Mesothelial cell of epicardium (in vitro differentiated cells): ENCODE data around the gene RAB44. TPM values are rescaled to one million over a fixed set of nuclear protein-coding genes. Genes with fewer than 3 reads are reported as not detected.

Experiments
- DNase-seq, 2 experiments: peaks; one replicate each; pipeline ENCODE4 v3.0.0; 2021; ENCODE audit warnings: low spot score in 2 of 2; ENCODE audit not compliant: unreplicated experiment in 2 of 2
- H3K27ac Mint-ChIP-seq: 2 replicates; pipeline ENCODE4 v1.8.0; 2021; ENCODE audit warnings: mixed read lengths
- H3K27me3 Mint-ChIP-seq: 2 replicates; pipeline ENCODE4 v1.8.0; 2021; ENCODE audit warnings: low read depth, mixed read lengths
- H3K36me3 Mint-ChIP-seq: 2 replicates; pipeline ENCODE4 v1.8.0; 2021; ENCODE audit warnings: mixed read lengths
- H3K4me1 Mint-ChIP-seq: 2 replicates; pipeline ENCODE4 v1.8.0; 2021; ENCODE audit warnings: mixed read lengths
- H3K4me3 Mint-ChIP-seq: 2 replicates; pipeline ENCODE4 v1.8.0; 2021; ENCODE audit warnings: mild to moderate bottlenecking, moderate library complexity, mixed read lengths
- H3K9me3 Mint-ChIP-seq: 2 replicates; pipeline ENCODE4 v1.8.0; 2021; ENCODE audit warnings: mixed read lengths
- total RNA-seq: library from RNA; stranded (reverse); gene quantifications from 3 replicates; pipeline ENCODE4 v1.2.1, GENCODE V29; 2021
- TF ChIP-seq, protein P1 (sequence below): fragments of 200-600 bp; sonication (generic); IDR thresholded peaks from one replicate; pipeline ENCODE4 v1.5.0; 2021; ENCODE audit warnings: antibody characterized with exemption; ENCODE audit not compliant: unreplicated experiment

RAB44 gene
- total RNA-seq, 1 donor from 2014 or later, result 0.07 TPM

DNA sequence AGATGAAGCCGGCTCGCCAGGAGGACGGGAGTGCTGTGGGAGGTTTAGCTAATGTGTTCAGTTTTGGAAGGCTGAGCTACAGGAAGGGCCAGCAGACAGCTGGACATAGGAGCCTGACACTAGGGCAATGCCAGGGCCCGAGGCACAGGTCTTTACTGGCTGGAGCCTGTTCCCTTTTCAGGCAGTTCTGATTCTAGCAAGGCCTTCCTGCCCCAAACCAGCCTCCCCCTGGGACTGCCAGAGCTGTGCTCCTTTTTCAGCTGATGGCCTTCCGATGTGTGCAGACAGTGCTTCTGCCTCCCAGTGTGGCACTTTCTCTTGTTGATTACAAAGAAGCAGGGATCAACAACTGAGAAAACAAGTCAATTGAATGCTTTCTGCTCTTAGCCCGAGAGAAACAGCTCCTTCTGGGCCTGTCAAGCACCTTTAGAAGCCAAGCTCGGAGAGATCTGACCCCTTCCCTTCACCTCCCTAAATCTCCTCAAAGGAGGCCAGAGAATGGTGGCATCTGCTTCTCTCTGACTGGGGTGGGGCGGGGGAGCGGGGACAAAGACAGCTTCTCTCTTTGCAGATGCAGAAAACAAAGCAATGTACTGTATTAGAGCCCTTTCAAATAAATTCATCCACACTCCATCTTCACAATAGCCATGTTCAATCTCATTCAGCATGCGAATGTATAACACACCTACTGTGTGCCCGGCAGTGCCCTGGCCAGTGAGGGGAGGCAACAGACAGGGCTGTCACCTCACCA is 63.2 kb downstream of the RAB44 start:
- TF ChIP-seq, protein P1, sequence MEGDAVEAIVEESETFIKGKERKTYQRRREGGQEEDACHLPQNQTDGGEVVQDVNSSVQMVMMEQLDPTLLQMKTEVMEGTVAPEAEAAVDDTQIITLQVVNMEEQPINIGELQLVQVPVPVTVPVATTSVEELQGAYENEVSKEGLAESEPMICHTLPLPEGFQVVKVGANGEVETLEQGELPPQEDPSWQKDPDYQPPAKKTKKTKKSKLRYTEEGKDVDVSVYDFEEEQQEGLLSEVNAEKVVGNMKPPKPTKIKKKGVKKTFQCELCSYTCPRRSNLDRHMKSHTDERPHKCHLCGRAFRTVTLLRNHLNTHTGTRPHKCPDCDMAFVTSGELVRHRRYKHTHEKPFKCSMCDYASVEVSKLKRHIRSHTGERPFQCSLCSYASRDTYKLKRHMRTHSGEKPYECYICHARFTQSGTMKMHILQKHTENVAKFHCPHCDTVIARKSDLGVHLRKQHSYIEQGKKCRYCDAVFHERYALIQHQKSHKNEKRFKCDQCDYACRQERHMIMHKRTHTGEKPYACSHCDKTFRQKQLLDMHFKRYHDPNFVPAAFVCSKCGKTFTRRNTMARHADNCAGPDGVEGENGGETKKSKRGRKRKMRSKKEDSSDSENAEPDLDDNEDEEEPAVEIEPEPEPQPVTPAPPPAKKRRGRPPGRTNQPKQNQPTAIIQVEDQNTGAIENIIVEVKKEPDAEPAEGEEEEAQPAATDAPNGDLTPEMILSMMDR, result no peak

DNA sequence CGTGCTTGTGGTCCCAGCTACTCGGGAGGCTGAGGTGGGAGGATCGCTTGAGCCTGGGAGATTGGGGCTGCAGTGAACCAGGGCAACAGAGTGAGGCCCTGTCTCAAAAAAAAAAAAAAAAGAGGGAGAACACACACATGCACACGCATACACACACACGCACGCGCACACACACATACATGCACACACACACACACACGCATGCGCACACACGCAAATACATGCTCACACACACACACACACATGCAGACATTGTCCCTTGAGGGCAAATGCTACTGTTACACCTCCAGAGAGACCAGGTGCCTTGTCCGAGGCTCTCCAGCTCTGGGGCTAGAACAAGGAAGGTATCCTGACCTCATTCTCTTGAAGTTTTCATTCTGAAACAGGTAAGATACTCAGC is 64.5 kb downstream of the RAB44 start:
- no peak overlapping the region for H3K4me3 Mint-ChIP-seq
- DNase-seq, result no peak
- TF ChIP-seq, protein P1, result no peak
- H3K27ac Mint-ChIP-seq, result no peak overlapping the region
- H3K36me3 Mint-ChIP-seq, result no peaks in the 10 kb centered on the region
- peaks cover 5% of the 10 kb centered on the region for H3K27me3 Mint-ChIP-seq
- peaks cover 6% of the 10 kb centered on the region for H3K4me1 Mint-ChIP-seq
- H3K9me3 Mint-ChIP-seq, result no peaks in the 10 kb centered on the region

More for the DNA sequence above, 63.2 kb downstream of the RAB44 start:
- Mint-ChIP-seq H3K4me3 (no peak overlapping the region), H3K9me3 (no peaks in the 10 kb centered on the region), H3K36me3 (no peaks in the 10 kb centered on the region), H3K4me1 (peaks cover 8% of the 10 kb centered on the region), H3K27me3 (peaks cover 5% of the 10 kb centered on the region), H3K27ac (no peak overlapping the region)
- DNase-seq, result no peak

DNA sequence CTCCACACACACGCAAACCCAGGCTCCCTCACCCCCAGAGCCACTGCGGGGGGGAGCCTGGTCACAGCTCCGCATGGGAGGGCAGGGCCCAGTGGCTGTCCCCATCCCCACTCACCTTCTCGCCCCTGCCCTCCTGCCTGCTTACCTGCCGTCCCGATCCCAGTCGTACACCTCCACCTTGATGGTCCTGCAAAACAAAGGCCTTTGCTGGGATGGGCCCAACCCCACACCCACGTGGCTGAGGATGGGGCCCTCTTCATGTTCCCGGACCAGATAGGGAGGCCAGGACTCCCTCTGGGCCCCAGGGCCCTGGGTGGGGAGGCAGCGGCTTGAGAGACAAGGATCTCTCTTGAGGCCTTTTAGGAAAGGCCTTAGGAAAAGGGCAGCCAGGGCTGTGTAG is 67.6 kb downstream of the RAB44 start:
- TF ChIP-seq, protein P1, result no peak
- no peak overlapping the region for H3K4me3 Mint-ChIP-seq
- H3K27me3 Mint-ChIP-seq, result no peaks in the 10 kb centered on the region
- H3K36me3 Mint-ChIP-seq, result no peaks in the 10 kb centered on the region
- DNase-seq, result no peak
- H3K27ac Mint-ChIP-seq, result no peak overlapping the region
- peaks cover 3% of the 10 kb centered on the region for H3K4me1 Mint-ChIP-seq
- no peaks in the 10 kb centered on the region for H3K9me3 Mint-ChIP-seq

DNA sequence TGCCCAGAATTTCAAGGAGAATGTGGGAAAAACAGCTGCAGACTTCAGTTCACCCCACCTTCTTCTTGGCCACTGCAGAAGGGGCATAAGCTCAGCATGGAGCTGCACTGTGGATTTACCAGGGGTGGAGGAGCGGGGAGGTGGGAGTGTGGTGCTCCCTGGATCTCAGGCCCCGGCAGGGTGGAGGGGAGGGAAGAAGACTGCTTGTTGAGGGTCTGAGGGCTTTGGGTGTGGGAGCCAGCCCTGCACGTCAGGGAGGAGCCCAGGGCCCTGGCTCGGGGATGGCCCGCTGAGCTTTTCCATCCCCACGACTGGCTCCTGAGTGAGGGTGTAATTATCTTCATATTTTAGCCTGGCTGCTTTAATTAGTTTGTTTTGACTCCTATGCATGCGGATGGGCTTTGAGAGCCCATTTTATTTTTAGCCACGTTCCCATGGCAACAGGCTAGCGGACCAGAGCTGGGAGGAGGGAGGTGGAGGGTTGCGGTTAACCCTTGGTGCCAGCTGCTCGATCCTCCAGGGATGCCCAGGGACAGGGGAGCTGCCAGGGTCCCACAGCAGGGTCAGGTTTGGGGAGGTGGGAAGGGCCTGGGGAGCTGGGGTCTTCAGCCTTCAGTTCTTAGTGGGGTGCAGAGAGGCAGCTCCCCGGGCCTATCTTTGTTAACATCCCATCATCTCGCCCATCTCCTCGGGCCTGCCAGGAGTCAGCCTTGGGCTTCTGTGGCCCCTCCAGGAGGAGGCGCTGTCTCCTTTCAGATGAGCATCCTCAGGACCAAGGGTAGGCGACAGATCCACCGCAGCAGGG is 68.2 kb downstream of the RAB44 start:
- peak; percentile 71 to 84 for DNase-seq
- TF ChIP-seq, protein P1, result peak; percentile 66
- H3K9me3 Mint-ChIP-seq, result no peaks in the 10 kb centered on the region
- H3K36me3 Mint-ChIP-seq, result no peaks in the 10 kb centered on the region
- peaks cover 3% of the 10 kb centered on the region for H3K4me1 Mint-ChIP-seq
- H3K27me3 Mint-ChIP-seq, result no peaks in the 10 kb centered on the region
- H3K27ac Mint-ChIP-seq, result no peak overlapping the region
- no peak overlapping the region for H3K4me3 Mint-ChIP-seq

DNA sequence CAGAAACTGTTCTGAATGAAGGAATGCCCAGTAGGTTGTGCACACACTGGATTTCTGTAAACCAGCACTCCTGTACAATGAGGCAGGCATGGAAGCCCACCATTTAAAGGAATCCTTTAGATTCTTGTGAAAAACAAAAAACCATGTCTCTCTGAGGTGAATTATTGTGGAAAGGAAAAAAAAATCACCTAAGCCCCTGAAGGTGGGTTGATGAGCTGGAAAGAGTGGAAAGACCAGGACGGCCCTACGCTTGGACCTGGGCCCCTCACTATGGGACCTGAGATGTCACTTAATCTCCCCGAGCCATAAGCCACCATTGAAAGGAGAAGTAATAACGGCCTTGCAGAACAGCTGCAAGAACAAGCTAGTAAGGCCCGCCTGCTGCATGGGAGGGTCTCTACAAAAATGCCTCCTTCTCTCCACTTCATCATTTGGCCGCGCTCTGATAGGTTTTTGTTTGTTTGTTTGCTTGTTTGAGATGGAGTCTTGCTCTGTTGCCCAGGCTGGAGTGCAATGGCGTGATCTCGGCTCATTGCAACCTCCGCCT is 68.8 kb downstream of the RAB44 start:
- Mint-ChIP-seq H3K9me3 (no peaks in the 10 kb centered on the region), H3K4me3 (no peak overlapping the region), H3K36me3 (no peaks in the 10 kb centered on the region), H3K27me3 (no peaks in the 10 kb centered on the region), H3K4me1 (peaks cover 3% of the 10 kb centered on the region), H3K27ac (no peak overlapping the region)
- DNase-seq, result no peak
- TF ChIP-seq, protein P1, result peak; percentile 3
